Amniotic stem cell (primary cell): ENCODE measurements around the gene RETREG3.

Experiments
- DNase-seq: peaks from one replicate; lab custom pipeline; 2025; lab: John Stamatoyannopoulos, UW

The RETREG3 gene

GRCh38 chr17:42612013-42612412, 2.8 kb upstream of the RETREG3 start:
- DNase-seq, result no peak

- peak; percentile 55 for DNase-seq
Measured at GRCh38 chr17:42609814-42610801, 934 bp upstream of the RETREG3 start.

GRCh38 chr17:42608305-42609181, 631 bp downstream of the RETREG3 start:
- DNase-seq, result no peak

GRCh38 chr17:42607769-42608168, 1.4 kb downstream of the RETREG3 start:
- DNase-seq, result no peak

- DNase-seq, result no peak
Measured at GRCh38 chr17:42603318-42603717, 5.9 kb downstream of the RETREG3 start.

GRCh38 chr17:42598905-42599304, 10.3 kb downstream of the RETREG3 start:
- no peak for DNase-seq

- DNase-seq, result no peak
Measured at GRCh38 chr17:42596386-42596785, 12.8 kb downstream of the RETREG3 start.

GRCh38 chr17:42591411-42591810, 17.8 kb downstream of the RETREG3 start:
- no peak for DNase-seq

- no peak for DNase-seq
Measured at GRCh38 chr17:42590886-42591285, 18.3 kb downstream of the RETREG3 start.

GRCh38 chr17:42586514-42587230, 22.5 kb downstream of the RETREG3 start:
- no peak for DNase-seq

GRCh38 chr17:42585353-42585752, 23.8 kb downstream of the RETREG3 start:
- no peak for DNase-seq

- DNase-seq, result no peak
Measured at GRCh38 chr17:42584880-42585279, 24.3 kb downstream of the RETREG3 start.

- no peak for DNase-seq
Measured at GRCh38 chr17:42581744-42582270, 27.4 kb downstream of the RETREG3 start.

- DNase-seq, result no peak
Measured at GRCh38 chr17:42579794-42580551, 29.2 kb downstream of the RETREG3 start.

- peak; percentile 51 for DNase-seq
Measured at GRCh38 chr17:42578282-42578869, 30.8 kb downstream of the RETREG3 start.

GRCh38 chr17:42577532-42578281, 31.5 kb downstream of the RETREG3 start, which contains the start of gene PSMC3IP:
TSS of gene PSMC3IP (minus strand) at chr17:42577729. CDS start at chr17:42577686, 43 bp downstream.
- DNase-seq, result peak; percentile 97

- no peak for DNase-seq
Measured at GRCh38 chr17:42577140-42577531, 32.0 kb downstream of the RETREG3 start.

- no peak for DNase-seq
Measured at GRCh38 chr17:42574463-42574862, 34.7 kb downstream of the RETREG3 start.

- DNase-seq, result no peak
Measured at GRCh38 chr17:42573095-42573494, 36.1 kb downstream of the RETREG3 start.
